GM21737 (cell line): ENCODE measurements around the gene GSPT1.

ENCODE experiments used
- ATAC-seq: cut with Tn5 transposase; IDR thresholded peaks from one replicate; pipeline ENCODE4 v1.9.1; 2021; ENCODE audit warnings: mild to moderate bottlenecking, moderate library complexity; ENCODE audit not compliant: unreplicated experiment

Gene GSPT1

GRCh38 chr16:11913425-11914079 is 2.2 kb downstream of the GSPT1 start:
- no peak for ATAC-seq

GRCh38 chr16:11909653-11910545 is 5.9 kb downstream of the GSPT1 start:
- no peak for ATAC-seq

GRCh38 chr16:11907160-11907970 is 8.4 kb downstream of the GSPT1 start:
- no peak for ATAC-seq

GRCh38 chr16:11903906-11904305 is 11.8 kb downstream of the GSPT1 start:
- no peak for ATAC-seq

GRCh38 chr16:11901091-11901490 is 14.7 kb downstream of the GSPT1 start:
- ATAC-seq: no peak

- no peak for ATAC-seq
These were observed 19.1 kb downstream of the GSPT1 start for GRCh38 chr16:11896486-11897176.

- no peak for ATAC-seq
These were observed 22.2 kb downstream of the GSPT1 start for GRCh38 chr16:11893571-11893970.

- no peak for ATAC-seq
These were observed 23.0 kb downstream of the GSPT1 start for GRCh38 chr16:11892761-11893160.

GRCh38 chr16:11890231-11890965 is 25.4 kb downstream of the GSPT1 start:
- ATAC-seq: no peak

- no peak for ATAC-seq
These were observed 28.9 kb downstream of the GSPT1 start for GRCh38 chr16:11886881-11887280.

- no peak for ATAC-seq
These were observed 31.7 kb downstream of the GSPT1 start for GRCh38 chr16:11884035-11884434.

- ATAC-seq: no peak
These were observed 35.7 kb downstream of the GSPT1 start for GRCh38 chr16:11880007-11880406.

- ATAC-seq: no peak
These were observed 38.4 kb downstream of the GSPT1 start for GRCh38 chr16:11877374-11877773.

GRCh38 chr16:11876306-11876705 is 39.5 kb downstream of the GSPT1 start:
- ATAC-seq: no peak

GRCh38 chr16:11875721-11876120 is 40.0 kb downstream of the GSPT1 start:
- no peak for ATAC-seq

GRCh38 chr16:11871193-11871592 is 44.6 kb downstream of the GSPT1 start:
- ATAC-seq: no peak

GRCh38 chr16:11870399-11870798 is 45.4 kb downstream of the GSPT1 start:
- no peak for ATAC-seq

GRCh38 chr16:11869353-11870228 is 46.2 kb downstream of the GSPT1 start:
- ATAC-seq: no peak

GRCh38 chr16:11868412-11868980 is 47.3 kb downstream of the GSPT1 start:
- no peak for ATAC-seq
